ENCODE data around the gene SCARF1. TPM values are rescaled to one million over a fixed set of nuclear protein-coding genes. Genes with fewer than 3 reads are reported as not detected.

The SCARF1 gene
- total RNA-seq, 1 experiment from 2014 or later, result not detected

DNA sequence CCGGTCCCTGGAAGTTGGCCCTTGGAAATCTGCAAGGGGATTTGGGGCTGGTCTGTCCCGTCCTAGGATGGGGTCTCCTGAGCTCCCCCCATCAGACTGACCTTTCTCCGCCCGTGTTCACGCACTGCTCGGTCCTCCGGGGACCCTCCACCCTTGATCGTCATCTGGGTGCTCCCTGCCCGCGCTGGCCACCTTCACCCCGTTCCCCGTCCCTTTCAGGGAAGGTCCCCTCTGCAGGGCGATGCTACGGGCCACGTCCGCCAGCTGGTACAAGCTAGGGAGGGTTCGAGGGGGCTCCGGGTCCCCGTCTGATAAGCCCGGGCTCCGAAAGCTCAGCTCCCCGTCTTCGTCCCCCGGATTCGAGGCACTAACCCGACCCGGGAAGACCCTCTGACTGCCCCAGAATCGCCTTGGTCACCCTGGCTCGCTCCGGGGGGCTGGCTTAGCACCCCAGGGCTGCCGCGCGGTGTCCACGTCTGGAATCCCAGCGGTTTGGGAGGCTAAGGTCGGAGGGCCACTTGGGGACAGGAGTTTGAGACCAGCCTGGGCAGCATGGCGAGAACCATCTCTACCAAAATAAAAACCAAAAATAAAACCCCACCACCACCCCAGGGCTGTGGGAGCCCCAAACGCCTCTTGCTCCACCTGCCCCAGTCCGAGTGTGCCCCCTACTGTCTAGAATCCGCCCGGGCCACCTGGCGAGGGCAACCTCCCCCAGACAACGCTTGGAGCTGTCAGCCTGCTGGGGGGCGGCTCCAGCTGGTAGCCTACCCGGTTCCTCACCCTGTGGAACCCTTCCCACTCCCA, 15.8 kb downstream of the SCARF1 start:
- peak; percentile 24 for DNase-seq (ENCODE audit: extremely low read depth, low read depth)

DNA sequence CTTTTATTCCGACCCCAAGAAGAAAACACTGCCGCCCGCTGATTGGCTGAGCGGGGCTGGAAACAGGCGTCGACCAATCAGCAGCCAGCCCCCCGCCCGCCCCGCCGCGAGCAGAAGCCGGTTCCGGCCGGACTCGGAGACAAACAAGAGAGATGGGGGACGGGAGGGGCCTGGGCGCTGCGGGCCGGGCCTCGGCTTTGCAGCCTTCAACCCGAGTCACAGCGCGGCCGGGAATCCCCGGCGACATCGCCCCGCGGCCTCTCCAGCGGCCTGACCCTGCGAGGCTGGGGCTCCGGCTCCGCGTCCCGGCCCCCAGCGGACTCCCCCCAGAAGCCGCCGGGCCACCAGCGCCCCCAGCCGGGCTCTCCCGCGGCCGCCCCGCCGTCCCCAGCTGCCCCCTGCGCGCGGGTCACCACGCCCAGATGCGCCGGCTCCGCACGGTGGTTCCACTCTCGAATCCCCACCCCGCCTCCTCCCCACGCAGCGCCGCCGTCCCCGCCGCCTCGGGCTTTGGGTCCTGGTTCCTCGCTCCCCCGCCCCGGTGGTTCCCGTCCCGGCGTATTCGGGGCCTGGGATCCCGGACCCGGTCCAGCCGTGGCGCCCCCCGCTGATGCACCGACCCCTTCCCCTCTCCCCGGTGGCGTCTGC, 16.6 kb downstream of the SCARF1 start:
- DNase-seq (ENCODE audit: extremely low read depth, low read depth), result peak; percentile 88

DNA sequence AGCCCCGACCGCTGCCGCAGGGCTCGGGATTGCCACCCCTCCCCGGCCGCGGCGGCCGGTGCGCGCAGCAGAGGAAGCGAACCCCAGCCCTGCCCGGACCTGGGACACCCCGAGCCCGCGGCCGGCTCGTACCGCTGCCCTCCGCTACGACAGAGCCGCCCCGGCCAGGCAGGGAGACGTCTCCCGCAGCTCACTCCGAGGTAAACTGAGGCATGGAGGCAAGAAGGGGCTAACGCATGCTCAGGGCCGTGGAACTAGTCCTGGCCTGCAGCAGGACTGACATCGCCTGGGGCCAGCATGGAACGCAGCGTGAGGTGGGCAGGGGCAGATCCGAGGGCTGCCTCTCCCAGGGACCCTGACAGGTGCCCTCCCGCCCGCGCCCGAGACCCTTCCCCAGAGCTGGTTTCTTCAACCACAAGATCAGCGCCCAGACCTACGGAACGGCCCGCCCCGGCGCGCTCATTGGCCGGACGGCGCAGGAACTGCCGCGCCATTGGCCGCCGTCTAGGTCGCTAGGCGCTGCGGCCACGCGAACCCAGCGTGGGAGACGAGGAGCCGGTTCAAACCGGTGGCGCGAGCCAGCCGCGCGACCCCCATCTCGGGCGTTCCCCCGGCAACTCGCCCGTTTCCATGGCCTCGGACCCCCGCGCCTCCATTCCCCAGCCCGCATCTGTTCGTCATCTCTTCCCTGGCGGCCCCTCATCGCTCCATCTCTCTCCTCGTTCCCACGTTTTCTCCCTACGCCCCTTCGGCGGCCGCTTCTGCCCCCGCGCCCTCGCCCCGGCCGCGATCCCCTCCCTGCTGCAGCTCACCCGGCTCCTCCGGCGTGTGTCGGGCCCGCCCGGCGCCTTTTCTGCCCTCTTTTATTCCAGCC, 17.3 kb downstream of the SCARF1 start, which contains the start of gene SLC43A2:
Gene SLC43A2, minus strand, starts transcription at position 853 of the 874 bp plus-strand sequence. CDS start 960 bp downstream, outside the sequence.
- DNase-seq (ENCODE audit: extremely low read depth, low read depth), result peak; percentile 69

- DNase-seq (ENCODE audit: extremely low read depth, low read depth), result no peak
Observed at GRCh38 chr17:1627182-1627981, 18.1 kb downstream of the SCARF1 start.

GRCh38 chr17:1626333-1626732, 19.2 kb downstream of the SCARF1 start:
- DNase-seq (ENCODE audit: extremely low read depth, low read depth), result no peak

DNA sequence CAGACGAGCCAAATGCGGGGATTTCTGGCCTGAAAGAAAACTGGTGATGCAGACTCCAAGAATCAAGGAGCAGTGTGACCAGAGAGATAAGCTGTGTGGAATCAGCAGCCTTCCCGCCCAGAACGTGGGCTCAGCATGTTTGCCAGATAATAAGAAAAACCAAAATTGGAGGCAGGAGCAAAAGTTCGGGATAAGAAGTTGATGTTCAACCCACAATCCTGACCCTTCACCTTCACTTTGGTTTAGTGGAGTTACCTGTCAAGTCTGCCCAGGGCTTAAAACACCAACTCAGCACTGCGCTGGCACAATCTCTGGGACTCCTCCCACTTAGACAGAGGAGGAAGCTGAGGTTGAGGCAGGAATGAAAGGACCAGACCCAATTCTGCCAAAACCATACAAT, 20.0 kb downstream of the SCARF1 start:
- DNase-seq (ENCODE audit: extremely low read depth, low read depth), result no peak

GRCh38 chr17:1625053-1625452, 20.5 kb downstream of the SCARF1 start:
- no peak for DNase-seq (ENCODE audit: extremely low read depth, low read depth)

DNA sequence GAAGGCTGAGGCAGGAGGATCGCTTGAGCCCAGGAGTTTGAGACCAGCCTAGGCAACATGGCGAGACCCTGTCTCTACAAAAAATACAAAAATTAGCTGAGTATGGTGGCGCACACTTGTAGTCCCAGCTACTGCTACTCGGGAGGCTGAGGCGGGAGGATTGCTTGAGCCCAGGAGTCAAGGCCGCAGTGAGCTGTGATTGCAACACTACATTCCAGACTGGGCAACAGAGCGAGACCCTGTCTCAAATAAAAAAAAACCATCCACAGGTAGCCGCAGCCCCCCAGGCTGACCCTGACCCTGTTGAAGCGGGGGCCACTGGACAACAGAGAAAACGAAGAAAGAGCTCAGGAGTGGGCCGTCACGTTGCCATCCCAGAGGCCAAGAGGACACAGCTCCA, 20.9 kb downstream of the SCARF1 start:
- DNase-seq (ENCODE audit: extremely low read depth, low read depth), result no peak

- no peak for DNase-seq (ENCODE audit: extremely low read depth, low read depth)
Observed at GRCh38 chr17:1623057-1623630, 22.4 kb downstream of the SCARF1 start.

DNA sequence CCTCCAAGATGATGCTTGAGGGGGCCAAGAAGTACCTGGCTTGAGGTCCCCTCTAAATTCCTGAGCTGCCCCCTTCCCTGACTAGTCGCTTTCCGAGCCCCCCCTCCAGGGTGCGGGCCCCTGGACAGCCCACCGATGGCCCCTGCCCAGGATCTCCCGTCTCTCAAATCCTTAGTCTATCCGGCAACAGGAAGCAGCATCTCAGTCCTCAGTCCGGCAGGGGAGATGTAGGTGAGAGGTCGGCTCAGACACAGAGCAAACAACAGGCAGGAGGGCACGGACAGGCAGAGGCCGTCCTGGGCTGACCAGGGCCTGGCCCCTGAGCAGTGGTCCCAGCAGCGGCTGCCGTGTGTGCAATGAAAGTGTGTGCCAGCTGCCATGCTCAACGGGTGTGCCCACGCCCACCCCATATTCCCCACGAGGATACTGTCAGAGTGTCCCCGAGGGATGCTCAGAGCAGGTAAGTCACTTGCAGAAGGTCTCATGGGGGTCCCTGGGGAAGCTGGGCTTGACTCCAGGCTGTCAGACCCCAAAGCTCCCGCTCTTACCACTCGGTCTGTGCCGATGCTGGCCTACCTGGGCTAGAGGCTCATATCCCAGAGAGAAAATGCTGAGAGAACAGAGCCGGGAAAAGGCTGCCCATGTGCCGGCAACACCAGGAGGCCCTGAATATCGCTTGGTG, 24.1 kb downstream of the SCARF1 start:
- DNase-seq (ENCODE audit: extremely low read depth, low read depth), result no peak

DNA sequence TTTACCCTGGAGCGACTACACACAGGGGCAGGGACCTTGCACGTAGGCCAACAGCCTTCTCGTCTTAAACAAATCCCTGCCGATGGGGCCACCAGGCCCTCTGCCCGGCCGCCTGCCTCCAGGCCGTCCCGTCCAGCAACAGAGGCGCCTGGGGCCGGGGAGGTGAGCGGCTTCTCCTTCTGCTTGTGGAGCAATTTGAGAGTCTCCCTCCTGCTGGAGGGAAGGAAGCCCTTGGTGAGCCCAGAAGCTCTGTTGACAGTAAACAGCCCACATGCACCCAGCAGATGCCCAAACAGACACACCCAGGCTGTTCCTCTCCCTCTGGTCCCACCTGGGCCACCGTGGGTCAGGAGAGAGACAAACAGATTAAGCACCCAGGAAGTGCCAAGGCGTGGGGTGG, 25.0 kb downstream of the SCARF1 start:
- no peak for DNase-seq (ENCODE audit: extremely low read depth, low read depth)

DNA sequence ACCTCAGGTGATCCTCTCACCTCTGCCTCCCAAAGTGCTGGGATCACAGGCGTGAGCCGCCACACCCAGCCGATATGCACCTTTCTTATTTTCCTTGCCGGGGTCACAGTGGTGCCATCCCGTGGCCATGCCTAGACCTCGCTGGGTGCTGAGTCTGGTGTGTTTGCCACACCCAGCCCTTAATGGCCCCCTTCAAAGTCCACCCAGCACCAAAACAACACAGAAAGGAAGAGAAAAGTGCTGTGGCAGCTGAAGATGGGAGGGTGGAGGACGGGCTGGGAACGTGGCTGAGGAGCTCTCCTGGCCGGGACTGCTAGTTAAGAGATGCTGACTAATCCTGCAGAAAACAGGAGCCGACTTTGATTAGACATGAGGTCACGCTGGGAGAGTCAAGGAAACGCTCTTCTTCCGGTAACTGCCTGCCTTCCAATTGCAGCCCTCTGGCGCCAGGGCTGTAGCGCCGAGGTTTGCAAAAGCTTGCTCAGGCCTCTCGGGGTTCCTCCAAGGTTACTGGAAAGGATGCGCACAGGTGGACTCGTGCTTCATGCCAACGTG, 27.8 kb downstream of the SCARF1 start:
- DNase-seq (ENCODE audit: extremely low read depth, low read depth), result peak; percentile 50

DNA sequence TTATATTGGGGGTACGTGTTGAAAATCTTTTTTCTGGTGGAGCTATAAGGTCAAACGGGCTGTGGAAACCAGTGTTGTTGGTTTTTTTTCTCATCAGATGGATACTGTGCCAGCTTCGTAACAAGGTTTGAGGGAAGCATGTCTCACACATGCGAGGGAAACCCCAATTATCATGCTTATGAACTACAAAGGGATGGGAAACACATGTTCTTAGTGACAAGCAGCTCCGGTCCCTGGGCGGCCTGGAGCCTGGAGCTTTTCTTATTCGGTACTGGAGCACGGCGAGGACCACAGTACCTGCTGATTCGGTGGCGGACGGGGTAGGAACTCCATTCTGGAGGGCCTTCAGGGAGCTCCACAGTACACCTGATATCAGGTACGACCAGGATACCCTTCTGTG, 29.4 kb downstream of the SCARF1 start:
- DNase-seq (ENCODE audit: extremely low read depth, low read depth), result no peak

DNA sequence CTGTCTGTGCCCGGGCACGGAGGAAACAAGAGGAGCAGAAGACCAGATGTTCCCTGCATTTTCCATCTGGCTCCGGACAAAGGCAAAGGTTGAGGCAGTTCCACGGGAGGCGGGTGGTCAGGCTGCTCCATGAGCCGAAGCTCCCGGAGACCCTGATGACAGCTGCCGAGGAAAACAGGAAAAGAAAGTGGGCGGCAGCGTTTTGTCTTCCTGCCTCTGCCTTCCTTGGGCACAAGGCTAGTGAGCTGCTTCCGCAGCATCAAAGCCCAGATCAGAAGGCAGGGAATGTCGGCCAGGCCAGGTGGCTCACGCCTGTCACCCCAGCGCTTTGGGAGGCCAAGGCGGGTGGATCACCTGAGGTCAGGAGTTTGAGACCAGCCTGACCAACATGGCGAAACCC, 33.1 kb downstream of the SCARF1 start:
- DNase-seq (ENCODE audit: extremely low read depth, low read depth), result no peak

- DNase-seq (ENCODE audit: extremely low read depth, low read depth), result no peak
Observed at GRCh38 chr17:1611715-1612114, 33.8 kb downstream of the SCARF1 start.

- no peak for DNase-seq (ENCODE audit: extremely low read depth, low read depth)
Observed at GRCh38 chr17:1608676-1609075, 36.9 kb downstream of the SCARF1 start.

DNA sequence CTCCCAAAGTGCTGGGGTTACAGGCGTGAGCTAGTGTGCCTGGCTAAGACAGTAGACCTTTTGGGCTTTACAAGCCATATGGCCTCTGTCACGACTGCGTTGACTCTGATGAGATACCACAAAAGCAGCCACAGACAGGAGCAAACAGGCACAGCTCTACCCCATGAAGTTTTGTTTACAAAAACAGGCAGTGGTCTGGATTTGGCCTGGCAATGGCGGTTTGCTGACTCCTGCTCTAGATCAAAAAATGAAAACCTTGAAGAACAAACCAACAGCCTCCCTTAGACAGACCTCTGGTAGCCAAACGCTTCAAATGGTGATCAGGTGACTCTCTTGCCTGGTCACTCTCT, 37.6 kb downstream of the SCARF1 start:
- no peak for DNase-seq (ENCODE audit: extremely low read depth, low read depth)

GRCh38 chr17:1606352-1606985, 39.1 kb downstream of the SCARF1 start:
- DNase-seq (ENCODE audit: extremely low read depth, low read depth), result no peak

Data from NCI-H460 (cell line).